Muscle layer of colon (tissue), 2 donors: Measurements from ENCODE around the gene MMD2.
"Not testable (repeated sequence)": the region's sequence is repeated elsewhere in the genome, so short reads cannot be mapped to it uniquely, and the experiment has no call there.

Experiments
- H3K27ac ChIP-seq: one replicate; pipeline ENCODE4 v1.7.0; 2013; ENCODE audit warnings: low read depth, mild to moderate bottlenecking, low read length, moderate library complexity
- H3K27me3 ChIP-seq, 2 donors: one replicate each; pipeline ENCODE4 v1.7.0; 2013; ENCODE audit warnings: low read length in 2 of 2, mild to moderate bottlenecking in 2 of 2; ENCODE audit not compliant: insufficient read depth in 2 of 2, control insufficient read depth in 1 of 2
- H3K36me3 ChIP-seq: one replicate; pipeline ENCODE4 v1.7.0; 2013; ENCODE audit warnings: mild to moderate bottlenecking, low read length; ENCODE audit not compliant: insufficient read depth
- H3K4me1 ChIP-seq: one replicate; pipeline ENCODE4 v1.7.0; 2013; ENCODE audit warnings: mild to moderate bottlenecking, low read length; ENCODE audit not compliant: insufficient read depth
- H3K4me3 ChIP-seq, 2 donors: one replicate each; pipeline ENCODE4 v1.7.0; 2013; ENCODE audit warnings: low read length in 2 of 2, low read depth in 1 of 2, mild to moderate bottlenecking in 1 of 2, moderate library complexity in 1 of 2
- H3K9ac ChIP-seq: one replicate; pipeline ENCODE4 v1.7.0; 2013; ENCODE audit warnings: low read length
- H3K9me3 ChIP-seq: one replicate; pipeline ENCODE4 v1.7.0; 2013; ENCODE audit warnings: mild to moderate bottlenecking, low read length
- donor health status: abdominal sarcoma.
- donor health status: Adenocarcinoma of cecum.

The MMD2 gene

DNA sequence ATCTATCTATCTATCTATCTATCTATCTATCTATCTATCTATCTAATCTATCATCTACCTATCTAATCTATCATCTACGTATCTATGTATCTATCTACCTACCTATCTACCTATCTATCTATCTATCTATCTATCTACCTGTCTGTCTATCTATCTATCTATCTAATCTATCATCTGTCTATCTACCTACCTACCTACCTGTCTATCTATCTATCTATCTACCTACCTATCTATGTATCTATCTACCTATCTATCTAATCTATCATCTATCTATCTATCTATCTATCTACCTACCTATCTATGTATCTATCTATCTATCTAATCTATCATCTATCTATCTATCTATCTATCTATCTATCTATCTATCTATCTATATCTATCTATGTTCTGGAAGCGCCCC is 67.5 kb downstream of the MMD2 start:
- not testable (repeated sequence) for H3K27me3 ChIP-seq, H3K4me1 ChIP-seq, H3K4me3 ChIP-seq, H3K9ac ChIP-seq, H3K36me3 ChIP-seq, H3K27ac ChIP-seq, H3K9me3 ChIP-seq

DNA sequence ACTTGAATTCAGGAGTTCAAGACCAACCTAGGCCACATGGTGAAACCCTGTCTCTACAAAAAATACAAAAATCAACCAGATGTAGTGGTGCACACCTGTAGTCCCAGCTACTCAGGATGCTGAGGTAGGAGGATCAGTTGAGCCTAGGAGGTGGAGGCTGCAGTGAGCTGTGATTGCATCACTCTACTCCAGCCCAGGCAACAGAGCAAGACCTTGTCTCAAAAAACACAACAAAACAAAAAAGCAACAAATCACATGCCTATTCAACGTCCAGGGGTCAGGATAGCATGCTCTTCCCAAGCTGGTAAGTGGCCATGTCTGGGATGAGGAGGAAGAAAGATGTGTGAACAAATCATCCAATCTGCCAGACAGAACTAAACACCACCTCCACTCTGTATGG is 69.3 kb downstream of the MMD2 start:
- no peak overlapping the region for H3K4me3 ChIP-seq
- no peak overlapping the region for H3K27ac ChIP-seq
- H3K9me3 ChIP-seq = no peaks in the 10 kb centered on the region
- H3K9ac ChIP-seq = no peak overlapping the region
- H3K36me3 ChIP-seq = no peaks in the 10 kb centered on the region
- H3K27me3 ChIP-seq = no peaks in the 10 kb centered on the region
- no peaks in the 10 kb centered on the region for H3K4me1 ChIP-seq

DNA sequence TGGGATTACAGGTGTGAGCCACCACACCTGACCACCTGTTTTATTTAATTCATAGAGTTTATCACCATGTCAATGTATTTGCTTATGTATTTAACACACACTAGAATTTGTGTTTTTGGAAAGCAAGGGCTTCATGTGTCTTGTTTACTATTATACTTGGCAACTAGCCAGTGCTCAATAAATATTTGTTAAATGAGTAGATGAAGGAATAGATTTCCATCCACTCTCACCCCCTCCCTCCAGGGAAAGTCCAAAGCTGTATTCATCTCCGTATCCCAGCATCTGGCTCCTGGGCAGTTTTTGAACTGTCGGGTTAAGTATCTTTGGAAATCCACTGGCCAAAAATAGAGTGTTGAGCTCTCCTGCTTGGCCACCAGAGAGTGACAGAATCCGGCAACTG is 70.8 kb downstream of the MMD2 start:
- Histone ChIP-seq H3K27me3 (peaks cover 0 to 10% of the 10 kb centered on the region in 2 donors), H3K36me3 (no peaks in the 10 kb centered on the region), H3K27ac (no peak overlapping the region), H3K9ac (no peak overlapping the region), H3K4me3 (no peak overlapping the region), H3K9me3 (no peaks in the 10 kb centered on the region), H3K4me1 (no peaks in the 10 kb centered on the region)

DNA sequence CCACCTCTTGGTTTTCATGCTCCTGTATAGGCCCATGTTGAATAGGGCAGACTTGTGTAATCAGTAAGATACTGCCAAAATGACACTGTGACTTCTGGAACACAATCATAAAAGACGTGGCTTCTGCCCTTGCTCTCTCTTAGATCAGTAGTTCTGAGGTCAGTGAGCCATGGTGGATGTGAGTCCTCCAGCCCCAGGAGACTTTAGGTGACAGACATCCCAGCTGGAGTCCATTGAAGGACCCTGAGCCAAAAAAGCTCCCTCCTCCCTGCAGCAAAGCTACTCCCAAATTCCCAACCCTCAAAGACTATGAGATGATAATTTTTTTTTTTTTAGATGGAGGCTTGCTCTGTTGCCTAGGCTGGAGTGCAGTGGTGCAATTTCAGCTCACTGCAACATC is 72.3 kb downstream of the MMD2 start:
- H3K27ac ChIP-seq = no peak overlapping the region
- no peaks in the 10 kb centered on the region for H3K9me3 ChIP-seq
- no peak overlapping the region for H3K9ac ChIP-seq
- no peak overlapping the region for H3K4me3 ChIP-seq
- H3K27me3 ChIP-seq = peaks cover 0 to 14% of the 10 kb centered on the region in 2 donors
- H3K4me1 ChIP-seq = peaks cover 4% of the 10 kb centered on the region
- H3K36me3 ChIP-seq = no peaks in the 10 kb centered on the region

DNA sequence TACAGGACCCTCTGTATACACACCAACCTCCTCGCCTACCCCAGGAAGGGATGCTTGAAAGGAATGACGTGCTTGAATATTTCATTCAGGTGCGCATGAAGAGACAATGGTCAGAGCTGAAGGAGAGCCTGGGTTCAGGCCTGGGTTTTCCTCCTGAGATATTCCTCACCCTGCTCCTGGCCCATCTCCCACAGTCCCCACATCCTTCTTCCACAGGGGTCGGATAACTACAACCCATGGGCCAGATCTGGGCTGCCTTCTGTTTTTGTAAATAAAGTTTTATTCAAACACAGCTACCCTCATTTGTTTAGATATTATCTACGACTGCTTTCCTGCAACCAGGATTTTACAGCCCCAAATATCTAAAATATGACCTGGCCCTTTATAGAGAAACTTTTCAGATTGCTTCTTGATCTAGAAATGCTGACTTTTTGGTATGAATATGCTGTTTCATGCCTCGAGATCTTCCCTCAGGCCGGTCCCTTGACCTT is 73.6 kb downstream of the MMD2 start:
- Histone ChIP-seq H3K36me3 (no peaks in the 10 kb centered on the region), H3K27ac (no peak overlapping the region), H3K9ac (no peak overlapping the region), H3K4me1 (peaks cover 4% of the 10 kb centered on the region), H3K9me3 (no peaks in the 10 kb centered on the region), H3K4me3 (no peak overlapping the region), H3K27me3 (peaks cover 0 to 14% of the 10 kb centered on the region in 2 donors)

DNA sequence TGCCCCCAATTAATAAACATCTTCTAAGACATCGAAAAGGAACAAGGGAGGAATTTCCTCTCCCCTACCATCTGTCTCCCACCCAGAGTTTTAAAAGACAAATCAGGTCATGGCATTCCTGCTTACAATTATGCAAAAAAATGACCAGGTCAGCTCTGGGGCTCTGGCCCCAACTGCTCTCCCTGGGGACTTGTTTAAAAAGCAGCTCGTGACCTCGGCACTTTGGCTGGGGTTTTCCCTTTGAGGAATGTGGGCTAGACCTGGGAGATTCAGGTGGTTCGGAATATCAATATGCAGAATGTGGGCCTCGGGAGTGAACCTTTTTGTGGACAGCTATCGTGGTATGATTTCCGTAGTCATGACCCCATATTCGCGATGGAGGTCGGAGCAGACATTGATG is 74.8 kb downstream of the MMD2 start:
- Histone ChIP-seq H3K27ac (no peak overlapping the region), H3K27me3 (peaks cover 0 to 14% of the 10 kb centered on the region in 2 donors), H3K36me3 (no peaks in the 10 kb centered on the region), H3K9ac (no peak overlapping the region), H3K9me3 (no peaks in the 10 kb centered on the region), H3K4me3 (no peak overlapping the region), H3K4me1 (peaks cover 4% of the 10 kb centered on the region)

DNA sequence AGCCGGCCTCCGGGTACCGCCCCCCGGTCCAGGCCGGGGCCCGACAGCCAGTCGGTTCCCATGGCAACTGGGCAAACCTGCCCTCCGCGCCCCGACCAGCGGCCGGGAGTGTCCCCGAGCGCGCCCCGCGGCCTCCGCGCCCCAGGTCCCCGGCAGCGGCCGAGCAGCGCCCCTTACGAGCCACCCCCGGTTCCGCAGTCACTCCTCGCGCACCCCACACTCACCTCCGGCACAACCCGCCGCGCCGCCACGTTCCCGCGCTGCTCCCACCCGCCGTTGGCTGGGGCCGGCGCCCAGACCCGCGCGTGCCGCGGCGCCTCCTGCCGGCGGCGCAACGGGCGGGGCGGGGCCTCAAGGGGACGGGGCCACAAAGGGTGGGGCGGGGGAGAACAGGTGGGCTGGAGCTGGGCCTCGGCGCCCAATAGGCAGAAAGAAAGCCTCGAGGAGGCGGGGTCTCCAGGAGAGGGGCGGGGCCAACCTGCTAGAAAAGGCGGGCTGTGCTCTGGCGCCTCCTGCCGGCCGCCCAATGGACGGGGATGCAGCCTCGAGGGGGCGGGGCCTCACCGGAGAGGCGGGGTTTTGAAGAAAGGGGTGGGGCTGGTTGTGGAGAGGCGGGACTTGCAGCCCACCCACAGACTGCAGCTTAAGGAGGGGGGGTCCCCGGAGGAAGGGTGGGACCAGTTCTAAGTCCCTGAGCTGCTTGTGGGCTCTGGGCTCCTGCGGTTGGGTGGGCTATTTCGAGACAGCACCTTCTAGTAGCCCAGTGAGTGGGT is 75.4 kb downstream of the MMD2 start, which contains the start of gene RADIL:
TSS of gene RADIL (minus strand) at position 345 of the 773 bp plus-strand sequence. CDS start 5,577 bp downstream, outside the sequence.
- H3K9ac ChIP-seq = no peak within 1 kb of the TSS
- peak within 1 kb of the TSS; percentile 54 for H3K27ac ChIP-seq
- H3K27me3 ChIP-seq = peaks cover 0 to 14% of the 10 kb centered on the region in 2 donors
- H3K36me3 ChIP-seq = no peaks in the 10 kb centered on the region
- H3K4me3 ChIP-seq = peak within 1 kb of the TSS in 1 of 2 donors; percentile 64
- H3K9me3 ChIP-seq = no peaks in the 10 kb centered on the region
- peaks cover 4% of the 10 kb centered on the region for H3K4me1 ChIP-seq

DNA sequence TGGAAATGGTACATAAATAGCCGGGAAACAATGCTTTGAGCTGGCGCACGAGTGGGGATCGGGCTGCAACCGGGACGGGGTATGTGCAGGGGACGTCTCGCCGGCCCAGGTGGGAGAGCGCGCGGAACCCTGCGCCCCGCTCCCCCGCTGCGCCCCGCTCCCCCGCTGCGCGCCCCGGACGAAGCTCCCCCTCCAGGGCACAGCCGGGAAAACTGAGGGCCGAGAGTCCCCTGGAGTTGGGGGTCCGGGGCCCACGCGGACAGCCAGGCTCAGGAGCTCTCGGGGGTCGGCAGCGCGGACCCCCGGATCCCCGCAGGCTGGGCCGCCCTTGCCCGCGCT is 76.0 kb downstream of the MMD2 start:
- Histone ChIP-seq H3K9ac (no peak overlapping the region), H3K4me1 (peaks cover 4% of the 10 kb centered on the region), H3K9me3 (no peaks in the 10 kb centered on the region), H3K4me3 (peak overlapping the region in 1 of 2 donors; percentile 64), H3K27ac (no peak overlapping the region), H3K36me3 (no peaks in the 10 kb centered on the region), H3K27me3 (peaks cover 0 to 14% of the 10 kb centered on the region in 2 donors)

DNA sequence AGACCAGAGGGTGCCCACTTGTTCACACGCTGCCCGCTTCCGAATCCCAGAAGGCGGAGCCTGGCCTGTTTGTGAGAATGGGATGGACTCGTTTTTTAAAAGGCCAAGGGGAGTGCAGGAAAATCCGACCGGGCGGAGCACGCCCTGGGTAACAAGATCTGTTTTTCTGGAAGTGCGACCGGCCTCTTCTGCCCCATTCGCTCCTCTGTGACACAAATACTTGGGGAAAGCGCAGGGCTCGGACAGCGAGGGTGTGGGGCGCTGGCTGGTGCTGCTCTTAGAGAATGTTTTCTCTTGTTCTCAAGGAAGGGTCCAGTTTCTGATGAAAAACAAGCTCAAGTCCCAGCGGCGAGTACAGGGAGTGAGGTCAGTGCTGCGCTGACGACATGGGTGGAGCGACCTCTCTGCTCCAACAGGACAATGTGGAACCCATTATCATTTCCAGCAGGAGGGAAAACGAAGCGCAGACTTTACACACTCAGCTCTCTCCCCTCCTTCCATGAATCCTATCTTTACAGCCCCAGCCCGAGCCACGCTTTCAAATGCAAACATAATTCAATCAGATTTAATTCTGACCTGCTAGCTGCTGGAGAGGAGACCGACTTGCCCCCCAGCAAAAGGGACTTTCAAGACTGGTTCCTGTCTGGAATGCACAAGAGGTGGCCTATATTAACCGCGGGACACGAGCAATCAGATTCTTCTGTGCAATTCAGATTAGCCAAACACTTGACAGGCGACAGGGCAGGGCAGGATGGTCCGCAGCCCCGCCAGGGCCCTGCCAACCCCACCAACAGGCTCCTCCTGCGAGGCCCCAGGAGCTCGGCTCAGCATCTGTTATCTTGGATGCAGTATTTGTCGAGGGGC is 76.6 kb downstream of the MMD2 start:
- Histone ChIP-seq H3K9me3 (no peaks in the 10 kb centered on the region), H3K9ac (no peak overlapping the region), H3K27me3 (peaks cover 0 to 14% of the 10 kb centered on the region in 2 donors), H3K4me1 (peaks cover 4% of the 10 kb centered on the region), H3K36me3 (no peaks in the 10 kb centered on the region), H3K27ac (peak overlapping the region; percentile 54), H3K4me3 (peak overlapping the region in 1 of 2 donors; percentile 64)

DNA sequence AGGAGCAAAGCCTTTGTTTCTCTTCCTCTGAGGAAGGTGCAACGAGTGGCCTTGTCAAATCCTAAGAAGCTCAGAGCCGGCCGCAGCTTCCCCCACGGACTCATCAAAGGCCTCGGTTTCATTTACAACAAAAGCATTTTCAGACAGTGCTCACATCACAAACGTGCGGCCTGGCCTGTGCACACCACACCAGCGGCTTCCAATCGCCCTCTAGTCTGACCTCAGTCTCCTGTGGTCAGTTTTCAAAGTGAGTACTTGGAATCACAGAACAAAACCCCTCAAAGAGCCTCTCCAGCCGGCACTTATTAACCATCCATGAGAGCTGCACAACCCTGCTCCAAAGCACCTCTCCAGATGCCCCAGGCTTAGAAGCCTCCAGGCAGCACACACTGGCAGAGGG is 78.8 kb downstream of the MMD2 start:
- Histone ChIP-seq H3K9ac (no peak overlapping the region), H3K36me3 (no peaks in the 10 kb centered on the region), H3K9me3 (no peaks in the 10 kb centered on the region), H3K4me1 (peaks cover 4% of the 10 kb centered on the region), H3K27ac (no peak overlapping the region), H3K4me3 (no peak overlapping the region), H3K27me3 (peaks cover 0 to 14% of the 10 kb centered on the region in 2 donors)

DNA sequence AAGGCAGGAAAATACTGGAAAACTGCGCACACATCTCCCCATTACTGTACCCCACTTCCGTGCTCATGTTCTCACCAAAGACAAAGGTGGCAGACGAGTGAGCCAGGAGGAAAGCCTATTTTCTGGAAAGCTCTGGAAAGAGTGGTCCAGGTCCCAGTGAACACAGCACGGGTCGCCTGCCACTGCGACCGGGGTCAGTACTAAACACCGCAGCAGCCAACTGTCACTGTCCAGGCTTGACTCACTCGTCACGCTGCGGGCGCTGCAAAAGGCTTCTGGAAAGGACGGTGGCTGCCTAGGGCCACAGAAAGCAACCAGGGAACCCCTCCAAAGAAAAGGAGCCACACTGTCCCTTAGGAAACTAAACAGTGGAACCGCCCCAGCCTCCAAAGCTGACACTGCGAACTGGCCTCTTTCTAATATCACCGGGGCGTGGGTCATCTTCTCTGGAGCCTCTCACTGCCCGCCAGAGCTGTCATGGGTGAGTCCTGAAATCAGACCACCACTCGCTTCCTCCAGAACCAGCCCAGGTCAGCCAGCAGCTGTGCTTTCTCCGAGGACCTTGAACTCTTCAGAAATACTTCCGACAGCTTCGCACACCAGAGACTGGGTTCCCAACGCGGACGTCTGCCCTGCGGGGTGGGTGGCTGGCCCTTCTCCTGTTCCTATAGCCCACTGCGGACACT is 79.4 kb downstream of the MMD2 start:
- no peak overlapping the region for H3K9ac ChIP-seq
- H3K4me1 ChIP-seq = peaks cover 4% of the 10 kb centered on the region
- H3K27me3 ChIP-seq = peaks cover 0 to 14% of the 10 kb centered on the region in 2 donors
- no peak overlapping the region for H3K4me3 ChIP-seq
- no peaks in the 10 kb centered on the region for H3K9me3 ChIP-seq
- H3K36me3 ChIP-seq = no peaks in the 10 kb centered on the region
- H3K27ac ChIP-seq = no peak overlapping the region
